HCT116 (cell line): ENCODE data around the gene KRT73.

Source experiments
- ATF3 ChIP-seq: IDR thresholded peaks from 2 replicates; pipeline ENCODE4 v1.6.1; 2012
- CTCF ChIP-seq, 3 experiments: fragments of 200-600 bp in 1 of 3; sonication (generic) in 1 of 3; IDR thresholded peaks in 2 of 3; conservative IDR thresholded peaks in 1 of 3; 2 replicates each; pipeline ENCODE4 v1.5.1; 2012 to 2017; ENCODE audit warnings: low read depth in 2 of 3, low read length in 2 of 3, antibody characterized with exemption in 1 of 3, borderline replicate concordance in 1 of 3, control low read depth in 1 of 3, mild to moderate bottlenecking in 1 of 3, mixed read lengths in 1 of 3, mixed run types in 1 of 3, moderate library complexity in 1 of 3; ENCODE audit not compliant: insufficient read depth in 1 of 3
- EZH2 ChIP-seq: fragments of 200-600 bp; sonication (generic); IDR thresholded peaks from 2 replicates; pipeline ENCODE4 v1.6.1; 2017; ENCODE audit warnings: antibody characterized with exemption, mixed run types
- MAX ChIP-seq: IDR thresholded peaks from 2 replicates; pipeline ENCODE4 v1.6.1; 2012
- POLR2A ChIP-seq: IDR thresholded peaks from 2 replicates; pipeline ENCODE4 v1.7.0; 2011; ENCODE audit warnings: borderline replicate concordance; ENCODE audit not compliant: insufficient read depth, insufficient read length; ENCODE audit errors: extremely low read depth
- SRF ChIP-seq: IDR thresholded peaks from 2 replicates; pipeline ENCODE4 v1.6.1; 2012; ENCODE audit warnings: low read depth
- YY1 ChIP-seq: IDR thresholded peaks from 2 replicates; pipeline ENCODE4 v1.6.1; 2011; ENCODE audit warnings: low read length, low read depth, moderate library complexity, mild to moderate bottlenecking; ENCODE audit not compliant: insufficient replicate concordance; ENCODE audit errors: extremely low read depth

GRCh38 chr12:52651726-52652261 lies 33.4 kb upstream of the KRT73 start, which contains the start of gene KRT2:
- TF ChIP-seq MAX (no peak), CTCF (IDR thresholded peaks at IDR 0.05 in 2 of 3, conservative IDR thresholded peaks at IDR 0.05 in 1 of 3; ENCODE audit: borderline replicate concordance in 1 of 3, insufficient read depth in 1 of 3, low read depth in 2 of 3, low read length in 2 of 3) (no peak), POLR2A (no peak), EZH2 (no peak), ATF3 (no peak), YY1 (no peak), SRF (no peak)
